ENCODE data around the gene FAM120A. TPM values are rescaled to one million over a fixed set of nuclear protein-coding genes. Genes with fewer than 3 reads are reported as not detected.
A peak's percentile ranks its signal among the peaks of the same experiment; 100 is the strongest.

Gene FAM120A
- total RNA-seq, 2 donors from 2014 or later: 38.3 to 46.1 TPM

GRCh38 chr9:93476924-93477323 lies 25.4 kb downstream of the FAM120A start:
- H3K27me3 Mint-ChIP-seq (ENCODE audit: insufficient read depth): no peaks in the 10 kb centered on the region
- no peak overlapping the region for H3K27ac ChIP-seq (ENCODE audit: low read depth, low read length)
- TF ChIP-seq, protein P1, sequence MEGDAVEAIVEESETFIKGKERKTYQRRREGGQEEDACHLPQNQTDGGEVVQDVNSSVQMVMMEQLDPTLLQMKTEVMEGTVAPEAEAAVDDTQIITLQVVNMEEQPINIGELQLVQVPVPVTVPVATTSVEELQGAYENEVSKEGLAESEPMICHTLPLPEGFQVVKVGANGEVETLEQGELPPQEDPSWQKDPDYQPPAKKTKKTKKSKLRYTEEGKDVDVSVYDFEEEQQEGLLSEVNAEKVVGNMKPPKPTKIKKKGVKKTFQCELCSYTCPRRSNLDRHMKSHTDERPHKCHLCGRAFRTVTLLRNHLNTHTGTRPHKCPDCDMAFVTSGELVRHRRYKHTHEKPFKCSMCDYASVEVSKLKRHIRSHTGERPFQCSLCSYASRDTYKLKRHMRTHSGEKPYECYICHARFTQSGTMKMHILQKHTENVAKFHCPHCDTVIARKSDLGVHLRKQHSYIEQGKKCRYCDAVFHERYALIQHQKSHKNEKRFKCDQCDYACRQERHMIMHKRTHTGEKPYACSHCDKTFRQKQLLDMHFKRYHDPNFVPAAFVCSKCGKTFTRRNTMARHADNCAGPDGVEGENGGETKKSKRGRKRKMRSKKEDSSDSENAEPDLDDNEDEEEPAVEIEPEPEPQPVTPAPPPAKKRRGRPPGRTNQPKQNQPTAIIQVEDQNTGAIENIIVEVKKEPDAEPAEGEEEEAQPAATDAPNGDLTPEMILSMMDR (conservative IDR thresholded peaks at IDR 0.05): no peak
- 91 to 100% methylated on average over 1 to 3 of the region's 4 CpGs for WGBS, 2 experiments (ENCODE audit: insufficient coverage in 1 of 2, insufficient read length in 1 of 2)
- no peaks in the 10 kb centered on the region for H3K27me3 ChIP-seq (ENCODE audit: control insufficient read depth, insufficient read depth, low read length, poor library complexity, severe bottlenecking)
- no peak overlapping the region for H3K9ac ChIP-seq (ENCODE audit: extremely low read depth, low read length, poor library complexity, severe bottlenecking)
- H3K9me3 ChIP-seq (ENCODE audit: control insufficient read depth, low read length): no peaks in the 10 kb centered on the region
- H3K4me1 ChIP-seq (ENCODE audit: control insufficient read depth, insufficient read depth, low read length): no peaks in the 10 kb centered on the region
- H3K9me3 Mint-ChIP-seq: no peaks in the 10 kb centered on the region
- H3K36me3 Mint-ChIP-seq (ENCODE audit: low read depth): peaks cover 48% of the 10 kb centered on the region
- H3K36me3 ChIP-seq (ENCODE audit: control insufficient read depth, insufficient read depth, low read length): peaks cover 64% of the 10 kb centered on the region
- H3K4me3 ChIP-seq (ENCODE audit: low read length): no peak overlapping the region
- H3K27ac Mint-ChIP-seq: peak overlapping the region; percentile 4
- H3K4me1 Mint-ChIP-seq: peaks cover 14% of the 10 kb centered on the region
- DNase-seq: no peak
- no peak overlapping the region for H3K4me3 Mint-ChIP-seq

GRCh38 chr9:93477397-93477796 lies 25.9 kb downstream of the FAM120A start:
- Histone ChIP-seq H3K9ac (ENCODE audit: extremely low read depth, low read length, poor library complexity, severe bottlenecking) (no peak overlapping the region), H3K27ac (ENCODE audit: low read depth, low read length) (no peak overlapping the region), H3K4me3 (ENCODE audit: low read length) (no peak overlapping the region), H3K4me1 (ENCODE audit: control insufficient read depth, insufficient read depth, low read length) (no peaks in the 10 kb centered on the region), H3K9me3 (ENCODE audit: control insufficient read depth, low read length) (no peaks in the 10 kb centered on the region), H3K27me3 (ENCODE audit: control insufficient read depth, insufficient read depth, low read length, poor library complexity, severe bottlenecking) (no peaks in the 10 kb centered on the region), H3K36me3 (ENCODE audit: control insufficient read depth, insufficient read depth, low read length) (peaks cover 61% of the 10 kb centered on the region)
- TF ChIP-seq, protein P1 (conservative IDR thresholded peaks at IDR 0.05): no peak
- Mint-ChIP-seq H3K4me3 (no peak overlapping the region), H3K36me3 (ENCODE audit: low read depth) (peaks cover 44% of the 10 kb centered on the region), H3K27me3 (ENCODE audit: insufficient read depth) (no peaks in the 10 kb centered on the region), H3K9me3 (no peaks in the 10 kb centered on the region), H3K4me1 (peaks cover 14% of the 10 kb centered on the region), H3K27ac (no peak overlapping the region)
- WGBS, 2 experiments (ENCODE audit: insufficient coverage in 1 of 2, insufficient read length in 1 of 2): 91 to 100% methylated on average over 2 of the region's 2 CpGs
- DNase-seq: no peak

DNA sequence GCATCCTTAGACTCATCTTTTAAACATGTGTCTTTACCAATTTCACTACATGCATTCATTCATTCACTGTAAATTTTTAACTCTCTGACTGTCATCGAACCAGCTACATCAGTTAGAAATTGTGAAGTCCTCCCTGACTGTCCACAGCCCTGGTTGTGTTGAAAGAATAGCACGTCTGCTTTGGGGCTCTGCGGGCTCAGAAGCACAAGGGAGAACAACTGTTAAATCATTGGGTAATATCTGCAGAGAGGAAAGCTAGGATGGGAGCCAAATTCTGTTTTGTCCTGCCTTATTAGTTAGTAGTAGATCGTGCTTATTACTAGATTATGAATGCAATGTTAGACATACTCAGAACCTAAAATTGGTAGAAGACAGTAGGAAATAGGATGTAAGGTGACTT lies 28.2 kb downstream of the FAM120A start:
- H3K27ac ChIP-seq (ENCODE audit: low read depth, low read length): no peak overlapping the region

More for the DNA sequence above, 28.2 kb downstream of the FAM120A start:
- no peak overlapping the region for H3K9ac ChIP-seq (ENCODE audit: extremely low read depth, low read length, poor library complexity, severe bottlenecking)
- Mint-ChIP-seq H3K4me3 (no peak overlapping the region), H3K4me1 (peaks cover 14% of the 10 kb centered on the region), H3K9me3 (no peaks in the 10 kb centered on the region), H3K27ac (no peak overlapping the region), H3K27me3 (ENCODE audit: insufficient read depth) (no peaks in the 10 kb centered on the region), H3K36me3 (ENCODE audit: low read depth) (peaks cover 35% of the 10 kb centered on the region)
- WGBS, 2 experiments (ENCODE audit: insufficient coverage in 1 of 2, insufficient read length in 1 of 2): 92 to 100% methylated on average over 4 of the region's 4 CpGs
- no peak for DNase-seq
- H3K4me1 ChIP-seq (ENCODE audit: control insufficient read depth, insufficient read depth, low read length): no peaks in the 10 kb centered on the region
- no peak overlapping the region for H3K4me3 ChIP-seq (ENCODE audit: low read length)
- no peaks in the 10 kb centered on the region for H3K9me3 ChIP-seq (ENCODE audit: control insufficient read depth, low read length)
- H3K27me3 ChIP-seq (ENCODE audit: control insufficient read depth, insufficient read depth, low read length, poor library complexity, severe bottlenecking): no peaks in the 10 kb centered on the region
- H3K36me3 ChIP-seq (ENCODE audit: control insufficient read depth, insufficient read depth, low read length): peaks cover 57% of the 10 kb centered on the region
- TF ChIP-seq, protein P1 (conservative IDR thresholded peaks at IDR 0.05): no peak

All from endodermal cell (in vitro differentiated cells).